Duodenal mucosa (tissue), 2 donors: ENCODE results near the gene SP7.
"Not testable (repeated sequence)": the region's sequence is repeated elsewhere in the genome, so short reads cannot be mapped to it uniquely, and the experiment has no call there.

Source experiments
- H3K27ac ChIP-seq: one replicate; pipeline ENCODE4 v1.7.0; 2013; ENCODE audit warnings: low read depth, low read length
- H3K27me3 ChIP-seq, 2 donors: one replicate each; pipeline ENCODE4 v1.7.0; 2013; ENCODE audit warnings: low read length in 2 of 2, control low read depth in 1 of 2; ENCODE audit not compliant: insufficient read depth in 2 of 2, control insufficient read depth in 1 of 2
- H3K36me3 ChIP-seq, 2 donors: one replicate each; pipeline ENCODE4 v1.7.0; 2013; ENCODE audit warnings: low read length in 2 of 2, control low read depth in 1 of 2; ENCODE audit not compliant: insufficient read depth in 2 of 2, control insufficient read depth in 1 of 2
- H3K4me1 ChIP-seq, 2 donors: one replicate each; pipeline ENCODE4 v1.7.0; 2013; ENCODE audit warnings: low read length in 2 of 2, control low read depth in 1 of 2; ENCODE audit not compliant: insufficient read depth in 2 of 2, control insufficient read depth in 1 of 2
- H3K4me3 ChIP-seq, 2 donors: one replicate each; pipeline ENCODE4 v1.7.0; 2013; ENCODE audit warnings: low read length in 2 of 2, low read depth in 1 of 2
- H3K9ac ChIP-seq, 2 donors: one replicate each; pipeline ENCODE4 v1.7.0; 2013; ENCODE audit warnings: low read length in 2 of 2, low read depth in 1 of 2
- H3K9me3 ChIP-seq, 2 donors: one replicate each; pipeline ENCODE4 v1.7.0; 2013; ENCODE audit warnings: low read length in 2 of 2, control low read depth in 1 of 2; ENCODE audit not compliant: control insufficient read depth in 1 of 2

The SP7 gene

GRCh38 chr12:53376747-53377146 lies 40.6 kb upstream of the SP7 start:
- H3K4me1 ChIP-seq: peaks cover 24 to 28% of the 10 kb centered on the region in 2 donors
- H3K36me3 ChIP-seq: no peaks in the 10 kb centered on the region
- H3K9me3 ChIP-seq: no peaks in the 10 kb centered on the region
- H3K27me3 ChIP-seq: no peaks in the 10 kb centered on the region
- H3K9ac ChIP-seq: no peak overlapping the region
- no peak overlapping the region for H3K27ac ChIP-seq
- H3K4me3 ChIP-seq: no peak overlapping the region

GRCh38 chr12:53374277-53374676 lies 38.1 kb upstream of the SP7 start:
- peak overlapping the region in 1 of 2 donors; percentile 25 for H3K9ac ChIP-seq
- H3K4me1 ChIP-seq: peaks cover 27 to 34% of the 10 kb centered on the region in 2 donors
- H3K9me3 ChIP-seq, H3K27ac ChIP-seq, H3K36me3 ChIP-seq, H3K4me3 ChIP-seq, H3K27me3 ChIP-seq: not testable (repeated sequence)

GRCh38 chr12:53373554-53374133 lies 37.5 kb upstream of the SP7 start:
- Histone ChIP-seq H3K9ac (peak overlapping the region in 1 of 2 donors; percentile 25), H3K4me1 (peaks cover 21 to 32% of the 10 kb centered on the region in 2 donors), H3K27ac (peak overlapping the region; percentile 75)
- H3K27me3 ChIP-seq, H3K9me3 ChIP-seq, H3K36me3 ChIP-seq, H3K4me3 ChIP-seq: not testable (repeated sequence)

GRCh38 chr12:53365245-53365904 lies 29.2 kb upstream of the SP7 start:
- H3K4me3 ChIP-seq: no peak overlapping the region
- H3K27me3 ChIP-seq: no peaks in the 10 kb centered on the region
- no peaks in the 10 kb centered on the region for H3K36me3 ChIP-seq
- H3K4me1 ChIP-seq: peaks cover 6 to 15% of the 10 kb centered on the region in 2 donors
- H3K9me3 ChIP-seq: no peaks in the 10 kb centered on the region
- H3K27ac ChIP-seq: no peak overlapping the region
- no peak overlapping the region for H3K9ac ChIP-seq

- H3K27me3 ChIP-seq, H3K27ac ChIP-seq, H3K36me3 ChIP-seq, H3K4me3 ChIP-seq, H3K9ac ChIP-seq, H3K4me1 ChIP-seq, H3K9me3 ChIP-seq: not testable (repeated sequence)
Measured at GRCh38 chr12:53361638-53362037, 25.5 kb upstream of the SP7 start.

GRCh38 chr12:53358836-53359419 lies 22.8 kb upstream of the SP7 start:
- Histone ChIP-seq H3K36me3 (no peaks in the 10 kb centered on the region), H3K4me1 (no peaks in the 10 kb centered on the region), H3K9ac (no peak overlapping the region), H3K27me3 (no peaks in the 10 kb centered on the region), H3K4me3 (no peak overlapping the region), H3K9me3 (no peaks in the 10 kb centered on the region), H3K27ac (no peak overlapping the region)

- no peak overlapping the region for H3K4me3 ChIP-seq
- H3K4me1 ChIP-seq: peaks cover 7 to 8% of the 10 kb centered on the region in 2 donors
- H3K27ac ChIP-seq: no peak overlapping the region
- H3K27me3 ChIP-seq: no peaks in the 10 kb centered on the region
- H3K36me3 ChIP-seq: no peaks in the 10 kb centered on the region
- H3K9ac ChIP-seq: no peak overlapping the region
- H3K9me3 ChIP-seq: no peaks in the 10 kb centered on the region
Measured at GRCh38 chr12:53355121-53355520, 19.0 kb upstream of the SP7 start.

GRCh38 chr12:53353257-53353655 lies 17.1 kb upstream of the SP7 start:
- H3K4me1 ChIP-seq: peaks cover 7 to 8% of the 10 kb centered on the region in 2 donors
- H3K4me3 ChIP-seq: no peak overlapping the region
- H3K9me3 ChIP-seq: no peaks in the 10 kb centered on the region
- no peaks in the 10 kb centered on the region for H3K27me3 ChIP-seq
- no peaks in the 10 kb centered on the region for H3K36me3 ChIP-seq
- H3K27ac ChIP-seq: no peak overlapping the region
- peak overlapping the region in 1 of 2 donors; percentile 35 for H3K9ac ChIP-seq

- peaks cover 7 to 8% of the 10 kb centered on the region in 2 donors for H3K4me1 ChIP-seq
- peak overlapping the region; percentile 16 to 35 for H3K9ac ChIP-seq
- H3K36me3 ChIP-seq: no peaks in the 10 kb centered on the region
- no peaks in the 10 kb centered on the region for H3K27me3 ChIP-seq
- no peaks in the 10 kb centered on the region for H3K9me3 ChIP-seq
- peak overlapping the region; percentile 4 to 37 for H3K4me3 ChIP-seq
- peak overlapping the region; percentile 27 for H3K27ac ChIP-seq
Measured at GRCh38 chr12:53352331-53353256, 16.4 kb upstream of the SP7 start.

- H3K4me1 ChIP-seq: peaks cover 12 to 17% of the 10 kb centered on the region in 2 donors
- H3K27ac ChIP-seq: no peak overlapping the region
- H3K27me3 ChIP-seq: peaks cover 0 to 4% of the 10 kb centered on the region in 2 donors
- no peak overlapping the region for H3K9ac ChIP-seq
- no peak overlapping the region for H3K4me3 ChIP-seq
- no peaks in the 10 kb centered on the region for H3K9me3 ChIP-seq
- no peaks in the 10 kb centered on the region for H3K36me3 ChIP-seq
Measured at GRCh38 chr12:53347905-53348304, 11.8 kb upstream of the SP7 start.
